Measurements from ENCODE around the gene FHIP1B. TPM values are rescaled to one million over a fixed set of nuclear protein-coding genes. Genes with fewer than 3 reads are reported as not detected.

FHIP1B gene
- polyA plus RNA-seq, 1 donor (not counting 4 experiments of a cell fraction or from before 2014, with no cell fraction given) = 18.7 TPM

DNA sequence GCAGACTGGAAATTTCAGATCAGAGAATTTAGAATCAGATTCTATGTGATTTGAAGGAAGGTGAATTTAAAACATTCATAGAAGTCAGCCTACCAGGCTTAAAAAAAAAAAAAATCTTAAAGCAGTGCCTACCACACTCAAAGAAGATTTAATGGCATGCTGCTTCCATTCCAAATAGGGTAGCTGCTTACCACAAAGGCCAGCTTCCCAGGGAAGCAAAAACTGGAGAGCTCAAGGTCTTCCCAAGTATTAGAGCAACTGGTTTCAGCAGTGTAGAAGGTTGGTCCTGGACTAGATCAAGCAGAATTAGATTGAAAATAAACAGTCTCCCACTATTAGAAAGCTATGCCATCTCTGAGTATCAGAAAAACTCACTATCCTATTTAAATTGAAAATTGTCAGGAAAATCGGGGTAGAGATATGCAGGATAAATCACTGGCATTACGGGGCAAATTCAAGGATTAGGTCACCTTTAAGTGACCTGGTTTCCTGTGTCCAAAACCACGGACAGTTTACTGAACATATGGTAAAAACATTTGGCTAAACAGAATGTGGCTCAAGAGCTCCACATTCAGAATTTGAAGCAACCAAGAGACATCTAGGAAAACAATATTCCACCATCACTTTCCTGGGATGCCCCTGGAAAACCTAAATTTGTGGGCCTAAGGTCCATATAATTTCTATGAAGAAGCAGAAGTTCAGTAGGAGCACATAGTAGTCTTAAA, 27.8 kb downstream of the FHIP1B start:
- Histone ChIP-seq H3K27ac (ENCODE audit: control insufficient read depth, insufficient read depth, low read length) (no peak overlapping the region), H3K4me3 (ENCODE audit: control insufficient read depth in 2 of 3, extremely low read depth in 1 of 3, insufficient read depth in 2 of 3, low read depth in 1 of 3, low read length in 3 of 3) (no peak overlapping the region), H3K9ac (ENCODE audit: control insufficient read depth, extremely low read depth, insufficient read depth, low read length) (no peak overlapping the region), H3K4me2 (ENCODE audit: control insufficient read depth, extremely low read depth, insufficient read depth, low read depth, low read length) (no peak overlapping the region), H4K20me1 (ENCODE audit: control insufficient read depth, extremely low read depth, insufficient read depth, low read length) (no peaks in the 10 kb centered on the region), H3K9me3 (ENCODE audit: control insufficient read depth, low read depth, low read length) (no peaks in the 10 kb centered on the region), H3K36me3 (ENCODE audit: control insufficient read depth in 2 of 2, extremely low read depth in 1 of 2, insufficient read depth in 2 of 2, low read length in 2 of 2) (peaks cover 8% of the 10 kb centered on the region in 2 experiments), H2AFZ (ENCODE audit: control insufficient read depth, low read length) (no peak overlapping the region), H3K79me2 (ENCODE audit: control insufficient read depth, insufficient read depth, low read length) (no peaks in the 10 kb centered on the region), H3K27me3 (ENCODE audit: control insufficient read depth, extremely low read depth, insufficient read depth, low read length) (no peaks in the 10 kb centered on the region), H3K9me1 (ENCODE audit: control insufficient read depth, extremely low read depth, insufficient read depth, low read length) (no peaks in the 10 kb centered on the region), H3K4me1 (ENCODE audit: control insufficient read depth, extremely low read depth, insufficient read depth, low read length) (no peaks in the 10 kb centered on the region)
- dilution Hi-C loops (cut with MboI; ENCODE audit: extremely low pct_ligation_motif_present, low sequenced_read_pairs) = no loop called here
- DNase-seq (ENCODE audit: low read depth, low spot score) (no peak), FAIRE-seq (no peak)
- TF ChIP-seq EZH2 (IDR thresholded peaks at IDR 0.05; ENCODE audit: low read length) (no peak), CTCF (optimal IDR thresholded peaks at IDR 0.05 in 1 of 3, IDR thresholded peaks at IDR 0.05 in 1 of 3, conservative IDR thresholded peaks at IDR 0.05 in 1 of 3; ENCODE audit: extremely low read depth in 1 of 3, insufficient read depth in 2 of 3, low read length in 3 of 3) (no peak)

DNA sequence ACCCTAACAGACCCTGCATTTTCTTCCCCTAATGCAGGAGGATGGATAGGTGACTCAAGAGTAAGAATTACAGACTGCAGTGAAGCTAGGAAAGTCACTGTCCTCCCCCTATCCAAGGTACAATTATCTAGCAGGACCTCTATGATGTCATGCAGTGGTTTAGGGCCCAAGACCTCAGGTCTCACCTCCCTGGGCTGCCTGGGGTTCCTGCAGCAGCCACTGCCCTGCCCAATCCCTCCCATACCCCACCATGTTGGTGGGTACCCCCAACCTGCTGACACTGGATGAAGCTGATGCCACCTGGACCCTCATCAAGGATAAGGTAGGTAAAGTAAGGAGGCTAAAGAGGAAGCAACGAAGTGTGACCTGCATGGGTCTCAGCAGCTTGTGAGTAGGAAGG, 29.1 kb downstream of the FHIP1B start, which contains the start of gene C11orf42:
C11orf42 (plus strand) TSS at position 192 of the 400 bp plus-strand sequence; CDS start at position 251, 59 bp downstream.
- Histone ChIP-seq H3K79me2 (ENCODE audit: control insufficient read depth, insufficient read depth, low read length) (no peaks in the 10 kb centered on the region), H3K9me3 (ENCODE audit: control insufficient read depth, low read depth, low read length) (no peaks in the 10 kb centered on the region), H3K4me1 (ENCODE audit: control insufficient read depth, extremely low read depth, insufficient read depth, low read length) (no peaks in the 10 kb centered on the region), H3K9ac (ENCODE audit: control insufficient read depth, extremely low read depth, insufficient read depth, low read length) (no peak within 1 kb of the TSS), H3K27me3 (ENCODE audit: control insufficient read depth, extremely low read depth, insufficient read depth, low read length) (no peaks in the 10 kb centered on the region), H3K4me2 (ENCODE audit: control insufficient read depth, extremely low read depth, insufficient read depth, low read depth, low read length) (no peak within 1 kb of the TSS), H3K27ac (ENCODE audit: control insufficient read depth, insufficient read depth, low read length) (no peak within 1 kb of the TSS), H2AFZ (ENCODE audit: control insufficient read depth, low read length) (no peak within 1 kb of the TSS), H4K20me1 (ENCODE audit: control insufficient read depth, extremely low read depth, insufficient read depth, low read length) (no peaks in the 10 kb centered on the region), H3K36me3 (ENCODE audit: control insufficient read depth in 2 of 2, extremely low read depth in 1 of 2, insufficient read depth in 2 of 2, low read length in 2 of 2) (peaks cover 4 to 8% of the 10 kb centered on the region in 2 experiments), H3K9me1 (ENCODE audit: control insufficient read depth, extremely low read depth, insufficient read depth, low read length) (no peaks in the 10 kb centered on the region), H3K4me3 (ENCODE audit: control insufficient read depth in 2 of 3, extremely low read depth in 1 of 3, insufficient read depth in 2 of 3, low read depth in 1 of 3, low read length in 3 of 3) (no peak within 1 kb of the TSS)
- TF ChIP-seq CTCF (optimal IDR thresholded peaks at IDR 0.05 in 1 of 3, IDR thresholded peaks at IDR 0.05 in 1 of 3, conservative IDR thresholded peaks at IDR 0.05 in 1 of 3; ENCODE audit: extremely low read depth in 1 of 3, insufficient read depth in 2 of 3, low read length in 3 of 3) (no peak), EZH2 (IDR thresholded peaks at IDR 0.05; ENCODE audit: low read length) (no peak)
- dilution Hi-C loops (cut with MboI; ENCODE audit: extremely low pct_ligation_motif_present, low sequenced_read_pairs) = no loop called here
- DNase-seq (ENCODE audit: low read depth, low spot score) (no peak), FAIRE-seq (no peak)

Measured in keratinocyte (primary cell).